HL-60 (cell line): ENCODE data around the gene AMBP.

Experiments used
- DNase-seq, 2 experiments: peaks; one replicate each; pipeline ENCODE4 v3.0.0-alpha.2; 2010 to 2020; ENCODE audit warnings: low read depth in 1 of 2, low spot score in 1 of 2
- H3K27ac ChIP-seq: fragments of 250-450 bp; sonication (Bioruptor Pico); replicated peaks from 2 replicates; pipeline ENCODE4 v1.5.1; 2020; ENCODE audit warnings: mild to moderate bottlenecking, moderate library complexity
- H3K27me3 ChIP-seq: fragments of 250-450 bp; sonication (Bioruptor Pico); 2 replicates; pipeline ENCODE4 v1.5.1; 2021; ENCODE audit warnings: mild to moderate bottlenecking, moderate library complexity; ENCODE audit not compliant: insufficient read depth, poor library complexity, severe bottlenecking
- H3K4me3 ChIP-seq: replicated peaks from 2 replicates; pipeline ENCODE4 v1.5.1; 2011; ENCODE audit warnings: mild to moderate bottlenecking, control low read depth, low read length; ENCODE audit not compliant: insufficient read depth
- GABPA ChIP-seq: IDR thresholded peaks from 2 replicates; pipeline ENCODE4 v1.6.1; 2012; ENCODE audit warnings: low read depth
- POLR2AphosphoS5 ChIP-seq: IDR thresholded peaks from 2 replicates; pipeline ENCODE4 v1.6.1; 2012; ENCODE audit warnings: low read depth
- REST ChIP-seq: IDR thresholded peaks from 2 replicates; pipeline ENCODE4 v1.6.1; 2012; ENCODE audit warnings: low read depth; ENCODE audit not compliant: insufficient replicate concordance
- SPI1 ChIP-seq: IDR thresholded peaks from 2 replicates; pipeline ENCODE4 v1.6.1; 2012; ENCODE audit warnings: low read depth, mild to moderate bottlenecking, borderline replicate concordance
- TF ChIP-seq, protein P1 (sequence below): IDR thresholded peaks from one replicate; pipeline ENCODE4 v1.5.1; 2011; ENCODE audit warnings: low read length, control low read depth, inconsistent platforms; ENCODE audit not compliant: insufficient read depth

The AMBP gene

GRCh38 chr9:114093031-114093471, 15.0 kb upstream of the AMBP start:
- Histone ChIP-seq H3K4me3 (no peak overlapping the region), H3K27ac (no peak overlapping the region), H3K27me3 (peaks cover 8% of the 10 kb centered on the region)
- DNase-seq, result no peak
- no peak for TF ChIP-seq POLR2AphosphoS5
- no peak for TF ChIP-seq SPI1
- no peak for TF ChIP-seq REST
- no peak for TF ChIP-seq GABPA
- TF ChIP-seq, protein P1, sequence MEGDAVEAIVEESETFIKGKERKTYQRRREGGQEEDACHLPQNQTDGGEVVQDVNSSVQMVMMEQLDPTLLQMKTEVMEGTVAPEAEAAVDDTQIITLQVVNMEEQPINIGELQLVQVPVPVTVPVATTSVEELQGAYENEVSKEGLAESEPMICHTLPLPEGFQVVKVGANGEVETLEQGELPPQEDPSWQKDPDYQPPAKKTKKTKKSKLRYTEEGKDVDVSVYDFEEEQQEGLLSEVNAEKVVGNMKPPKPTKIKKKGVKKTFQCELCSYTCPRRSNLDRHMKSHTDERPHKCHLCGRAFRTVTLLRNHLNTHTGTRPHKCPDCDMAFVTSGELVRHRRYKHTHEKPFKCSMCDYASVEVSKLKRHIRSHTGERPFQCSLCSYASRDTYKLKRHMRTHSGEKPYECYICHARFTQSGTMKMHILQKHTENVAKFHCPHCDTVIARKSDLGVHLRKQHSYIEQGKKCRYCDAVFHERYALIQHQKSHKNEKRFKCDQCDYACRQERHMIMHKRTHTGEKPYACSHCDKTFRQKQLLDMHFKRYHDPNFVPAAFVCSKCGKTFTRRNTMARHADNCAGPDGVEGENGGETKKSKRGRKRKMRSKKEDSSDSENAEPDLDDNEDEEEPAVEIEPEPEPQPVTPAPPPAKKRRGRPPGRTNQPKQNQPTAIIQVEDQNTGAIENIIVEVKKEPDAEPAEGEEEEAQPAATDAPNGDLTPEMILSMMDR, result no peak

- Histone ChIP-seq H3K27me3 (peaks cover 2% of the 10 kb centered on the region), H3K4me3 (no peak overlapping the region), H3K27ac (no peak overlapping the region)
- TF ChIP-seq SPI1, result no peak
- no peak for TF ChIP-seq POLR2AphosphoS5
- no peak for TF ChIP-seq GABPA
- TF ChIP-seq REST, result no peak
- TF ChIP-seq, protein P1, result no peak
- no peak for DNase-seq
Observed at GRCh38 chr9:114092336-114092735, 14.2 kb upstream of the AMBP start.

DNA sequence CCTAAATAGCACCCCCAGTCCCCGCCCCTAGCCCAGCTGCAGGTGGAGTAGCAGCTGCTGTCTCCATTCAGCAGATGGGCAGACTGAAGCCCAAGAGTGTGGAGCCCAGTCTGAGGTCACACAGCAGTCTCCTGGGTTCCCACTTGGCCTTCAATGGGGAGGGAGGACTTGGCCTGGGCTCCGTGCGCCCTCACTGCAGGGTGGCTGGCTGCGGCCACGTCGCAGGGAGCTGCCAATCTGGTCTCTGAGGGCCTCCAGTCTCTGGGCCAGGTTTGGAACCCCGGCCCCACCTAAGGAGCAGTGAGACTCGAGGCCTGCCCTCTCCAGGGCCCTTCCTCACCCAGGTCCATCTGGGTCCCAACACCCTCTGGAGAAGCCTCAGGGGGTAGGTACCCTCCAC, 13.6 kb upstream of the AMBP start:
- DNase-seq, result no peak
- H3K27ac ChIP-seq, result no peak overlapping the region
- H3K4me3 ChIP-seq, result no peak overlapping the region
- TF ChIP-seq SPI1 (no peak), REST (no peak), POLR2AphosphoS5 (no peak), GABPA (no peak)
- TF ChIP-seq, protein P1, result no peak
- H3K27me3 ChIP-seq, result no peaks in the 10 kb centered on the region
